ENCODE results near the gene TXLNA.

Gene TXLNA

GRCh38 chr1:32240140-32240951 lies 60.9 kb downstream of the TXLNA start:
- in situ Hi-C loops (cut with MboI; ENCODE audit: low sequenced_read_pairs) = no loop called here

- in situ Hi-C loops (cut with MboI; ENCODE audit: low sequenced_read_pairs) = no loop called here
These were observed 61.7 kb downstream of the TXLNA start for GRCh38 chr1:32241001-32241763.

- in situ Hi-C loops (cut with MboI; ENCODE audit: low sequenced_read_pairs) = no loop called here
These were observed 62.9 kb downstream of the TXLNA start for GRCh38 chr1:32242341-32242851.

DNA sequence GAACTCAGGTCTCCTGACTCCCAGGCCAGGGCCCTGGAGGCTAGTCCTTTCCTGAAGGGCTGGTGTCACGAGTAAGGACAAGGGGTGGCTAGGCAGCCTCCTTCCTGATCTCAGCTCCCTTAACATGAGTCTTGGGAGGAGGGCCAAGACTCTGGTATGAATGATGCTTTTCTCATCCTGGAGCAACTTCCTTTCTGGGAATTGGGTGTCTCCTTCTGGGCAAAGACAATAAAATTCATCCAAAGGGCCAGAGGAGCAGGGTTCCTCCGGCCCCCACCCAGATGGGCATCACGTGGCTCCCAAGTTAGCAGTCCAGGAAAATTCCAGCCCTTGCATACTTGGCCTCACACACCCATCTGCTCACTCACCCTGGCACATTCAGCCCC lies 67.4 kb downstream of the TXLNA start, which contains the start of gene FAM167B:
Gene FAM167B (plus strand): TSS at position 335 of the 386 bp plus-strand sequence. CDS start 200 bp downstream, outside the sequence.
- in situ Hi-C loops (cut with MboI; ENCODE audit: low sequenced_read_pairs) = no loop called here

GRCh38 chr1:32247452-32247851 lies 68.0 kb downstream of the TXLNA start:
- in situ Hi-C loops (cut with MboI; ENCODE audit: low sequenced_read_pairs) = no loop called here
